ENCODE data around the gene HOXD8. TPM values are rescaled to one million over a fixed set of nuclear protein-coding genes. Genes with fewer than 3 reads are reported as not detected.

The HOXD8 gene
- total RNA-seq, 4 donors from 2014 or later: 12.6 to 19.5 (median 16.7) TPM

- no peak overlapping the region for H3K4me3 ChIP-seq
- H3K27ac ChIP-seq: no peak overlapping the region
- H3K36me3 ChIP-seq: no peaks in the 10 kb centered on the region
- TF ChIP-seq, protein P1, sequence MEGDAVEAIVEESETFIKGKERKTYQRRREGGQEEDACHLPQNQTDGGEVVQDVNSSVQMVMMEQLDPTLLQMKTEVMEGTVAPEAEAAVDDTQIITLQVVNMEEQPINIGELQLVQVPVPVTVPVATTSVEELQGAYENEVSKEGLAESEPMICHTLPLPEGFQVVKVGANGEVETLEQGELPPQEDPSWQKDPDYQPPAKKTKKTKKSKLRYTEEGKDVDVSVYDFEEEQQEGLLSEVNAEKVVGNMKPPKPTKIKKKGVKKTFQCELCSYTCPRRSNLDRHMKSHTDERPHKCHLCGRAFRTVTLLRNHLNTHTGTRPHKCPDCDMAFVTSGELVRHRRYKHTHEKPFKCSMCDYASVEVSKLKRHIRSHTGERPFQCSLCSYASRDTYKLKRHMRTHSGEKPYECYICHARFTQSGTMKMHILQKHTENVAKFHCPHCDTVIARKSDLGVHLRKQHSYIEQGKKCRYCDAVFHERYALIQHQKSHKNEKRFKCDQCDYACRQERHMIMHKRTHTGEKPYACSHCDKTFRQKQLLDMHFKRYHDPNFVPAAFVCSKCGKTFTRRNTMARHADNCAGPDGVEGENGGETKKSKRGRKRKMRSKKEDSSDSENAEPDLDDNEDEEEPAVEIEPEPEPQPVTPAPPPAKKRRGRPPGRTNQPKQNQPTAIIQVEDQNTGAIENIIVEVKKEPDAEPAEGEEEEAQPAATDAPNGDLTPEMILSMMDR (IDR thresholded peaks at IDR 0.05): no peak
- TF ChIP-seq POLR2A (IDR thresholded peaks at IDR 0.05) (no peak), EP300 (IDR thresholded peaks at IDR 0.05) (no peak)
- no peaks in the 10 kb centered on the region for H3K9me3 ChIP-seq
- DNase-seq (ENCODE audit: low spot score in 2 of 2): no peak
- peaks cover 21 to 97% of the 10 kb centered on the region in 2 donors for H3K27me3 ChIP-seq
- peaks cover 0 to 67% (median 19%) of the 10 kb centered on the region in 4 donors for H3K4me1 ChIP-seq
- 6 to 7% methylated on average over 26 of the region's 26 CpGs for WGBS, 2 donors
Observed at GRCh38 chr2:176084611-176085119, 44.8 kb upstream of the HOXD8 start.

DNA sequence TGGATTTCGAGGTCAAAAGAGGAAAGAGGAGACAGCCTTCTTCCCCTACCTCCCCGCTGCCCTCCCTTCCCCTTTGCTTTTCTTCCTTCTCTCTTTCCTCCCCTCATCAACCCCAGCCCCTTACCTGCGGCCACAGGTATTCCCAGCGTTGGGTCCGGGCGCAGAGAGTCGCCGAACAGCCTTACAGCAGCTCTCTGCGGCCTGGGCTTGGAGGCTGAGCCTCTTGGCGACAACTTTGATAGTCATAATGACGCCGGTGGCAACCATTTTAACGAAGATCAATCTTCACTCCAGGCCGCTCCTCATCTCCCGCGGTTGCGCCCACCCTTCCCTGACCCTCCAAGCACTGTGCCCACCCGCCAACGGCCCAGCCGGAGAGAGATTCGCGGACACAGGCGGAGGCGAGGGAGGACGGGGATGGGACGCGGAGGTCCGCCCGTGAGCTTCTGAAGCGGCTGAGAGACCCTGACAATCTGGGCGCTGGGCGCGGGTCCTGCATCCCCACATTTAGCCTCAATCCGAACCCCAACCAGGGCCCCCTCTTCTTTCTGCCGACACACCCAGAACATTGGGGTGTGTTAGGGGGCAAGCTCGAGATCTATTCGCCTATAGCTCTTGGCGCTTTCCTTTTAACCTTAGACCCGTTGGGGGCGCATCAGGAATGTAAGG lies 44.3 kb upstream of the HOXD8 start:
- Histone ChIP-seq H3K4me3 (no peak overlapping the region), H3K36me3 (no peaks in the 10 kb centered on the region), H3K9me3 (no peaks in the 10 kb centered on the region), H3K27me3 (peaks cover 21 to 100% of the 10 kb centered on the region in 2 donors), H3K4me1 (peaks cover 0 to 63% (median 19%) of the 10 kb centered on the region in 4 donors), H3K27ac (no peak overlapping the region)
- WGBS, 2 donors: 5 to 6% methylated on average over 29 to 39 of the region's 40 CpGs
- DNase-seq (ENCODE audit: low spot score in 2 of 2): no peak
- TF ChIP-seq POLR2A (IDR thresholded peaks at IDR 0.05) (no peak), EP300 (IDR thresholded peaks at IDR 0.05) (no peak)
- TF ChIP-seq, protein P1 (IDR thresholded peaks at IDR 0.05): no peak

DNA sequence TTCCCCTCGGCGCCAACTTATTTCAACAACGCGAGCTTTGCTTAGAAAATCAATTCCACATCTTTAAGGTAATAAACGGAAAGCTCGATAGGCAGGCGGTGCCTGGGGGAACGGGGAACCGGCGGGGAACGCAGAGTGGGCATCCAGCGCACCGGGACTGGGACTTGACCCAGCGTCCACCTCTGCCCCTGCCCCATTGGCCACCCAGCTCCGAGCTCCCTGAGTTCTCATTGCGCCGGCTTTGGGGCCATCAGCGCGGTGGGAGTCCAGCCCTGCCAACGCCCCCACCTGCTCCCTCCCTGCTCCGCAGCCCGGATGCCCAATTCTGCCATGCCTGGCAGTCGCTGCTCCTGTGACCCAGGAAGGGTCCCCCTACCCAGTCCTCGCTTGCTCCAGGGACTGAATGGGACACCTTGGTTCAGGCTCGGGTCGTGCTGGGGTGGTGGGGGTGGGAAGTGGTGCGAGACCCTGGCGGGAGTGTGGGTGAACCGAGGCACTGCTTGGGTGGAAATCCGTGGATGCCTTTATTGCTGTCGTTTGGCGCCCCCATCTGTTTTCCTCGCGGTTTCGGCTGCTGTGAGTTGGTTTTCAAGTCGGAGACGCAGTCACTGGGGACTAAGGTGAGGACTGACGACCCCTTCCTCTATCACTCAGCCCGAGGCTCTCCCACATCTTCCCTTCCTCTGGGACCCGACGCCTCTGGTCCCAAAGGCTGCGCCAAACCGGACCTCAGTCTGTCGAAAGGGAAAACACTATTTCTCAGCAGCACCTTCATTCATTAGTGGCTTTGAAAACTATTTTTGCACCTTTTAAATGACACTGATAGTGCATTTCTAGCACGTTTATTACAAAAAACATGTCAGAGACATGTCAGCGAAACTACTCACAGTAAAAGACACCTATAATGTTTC lies 43.4 kb upstream of the HOXD8 start:
- 4 to 5% methylated on average over 28 to 41 of the region's 46 CpGs for WGBS, 2 donors
- Histone ChIP-seq H3K27me3 (peaks cover 20 to 100% of the 10 kb centered on the region in 2 donors), H3K4me1 (peaks cover 0 to 55% (median 16%) of the 10 kb centered on the region in 4 donors), H3K4me3 (no peak overlapping the region), H3K9me3 (no peaks in the 10 kb centered on the region), H3K27ac (no peak overlapping the region), H3K36me3 (no peaks in the 10 kb centered on the region)
- TF ChIP-seq, protein P1 (IDR thresholded peaks at IDR 0.05): peak in 3 of 5 experiments; percentile 19 to 33 (median 31)
- no peak for TF ChIP-seq EP300 (IDR thresholded peaks at IDR 0.05)
- DNase-seq (ENCODE audit: low spot score in 2 of 2): peak in 1 of 2 donors; percentile 45

GRCh38 chr2:176087330-176088047 lies 42.0 kb upstream of the HOXD8 start:
- TF ChIP-seq, protein P1 (IDR thresholded peaks at IDR 0.05): no peak
- TF ChIP-seq POLR2A (IDR thresholded peaks at IDR 0.05) (no peak), EP300 (IDR thresholded peaks at IDR 0.05) (no peak)
- Histone ChIP-seq H3K36me3 (no peaks in the 10 kb centered on the region), H3K4me1 (peaks cover 0 to 53% (median 16%) of the 10 kb centered on the region in 4 donors), H3K27ac (no peak overlapping the region), H3K4me3 (peak overlapping the region in 1 of 4 donors; percentile 35), H3K9me3 (no peaks in the 10 kb centered on the region), H3K27me3 (peaks cover 12 to 100% of the 10 kb centered on the region in 2 donors)
- no peak for DNase-seq (ENCODE audit: low spot score in 2 of 2)
- WGBS, 2 donors: 45 to 52% methylated on average over 27 to 29 of the region's 29 CpGs
